GM12891 (cell line): ENCODE measurements around the gene ZSCAN5B.

Source experiments
- POLR2A ChIP-seq: IDR thresholded peaks from 2 replicates; pipeline ENCODE4 v1.6.1; 2011; ENCODE audit warnings: low read depth, low read length, control low read depth
- POLR2AphosphoS5 ChIP-seq: IDR thresholded peaks from 2 replicates; pipeline ENCODE4 v1.6.1; 2011; ENCODE audit warnings: low read depth, low read length, control low read depth
- SPI1 ChIP-seq: IDR thresholded peaks from 2 replicates; pipeline ENCODE4 v1.6.1; 2011; ENCODE audit warnings: low read depth, low read length, control low read depth
- TAF1 ChIP-seq: IDR thresholded peaks from 2 replicates; pipeline ENCODE4 v1.6.1; 2011; ENCODE audit warnings: low read depth, low read length, control low read depth

DNA sequence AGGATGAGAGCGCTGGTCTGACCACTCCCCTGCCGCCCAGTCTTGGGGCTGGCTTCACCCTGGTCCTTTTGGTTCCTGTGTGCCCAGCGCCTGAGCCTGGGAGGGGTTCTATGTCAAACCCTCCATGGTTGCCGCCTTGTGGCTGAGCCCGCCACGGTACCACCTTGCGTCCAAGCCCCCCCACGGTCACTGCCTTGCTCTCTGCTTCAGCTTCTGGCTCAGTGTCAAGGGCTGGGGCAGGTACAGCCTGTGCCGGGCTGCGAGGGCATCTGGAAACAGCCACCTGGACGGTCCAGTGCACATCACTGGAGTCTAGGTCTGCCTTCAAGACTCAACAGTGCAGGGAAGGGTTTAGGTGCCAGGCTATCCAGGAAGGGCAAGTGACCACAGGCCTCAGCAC, 36.0 kb downstream of the ZSCAN5B start:
- TF ChIP-seq SPI1 = no peak
- TF ChIP-seq POLR2AphosphoS5 = no peak
- no peak for TF ChIP-seq POLR2A
- no peak for TF ChIP-seq TAF1
